Measurements from ENCODE around the gene ARHGEF1. TPM values are rescaled to one million over a fixed set of nuclear protein-coding genes. Genes with fewer than 3 reads are reported as not detected.

The ARHGEF1 gene
- total RNA-seq: 21.6 TPM in 2 replicates
- polyA plus RNA-seq: 23.9 and 32.2 TPM in 2 replicates
- polyA plus RNA-seq (2012): 34.0 and 53.6 TPM in 2 replicates
- polyA minus RNA-seq (ENCODE audit: low replicate concordance): 19.6 and 36.9 TPM in 2 replicates

GRCh38 chr19:41882568-41883462, at the start of gene ARHGEF1:
Gene ARHGEF1 (plus strand): TSS chr19:41883184. CDS start chr19:41888083, 4,899 bp downstream.
- Histone ChIP-seq H3K36me3 (ENCODE audit: control insufficient read depth, insufficient read depth, low read length) (no peaks in the 10 kb centered on the region), H3K4me1 (ENCODE audit: control insufficient read depth, extremely low read depth, insufficient read depth, low read length) (peaks cover 9% of the 10 kb centered on the region), H3K27me3 (ENCODE audit: control insufficient read depth, insufficient read depth, low read length) (no peaks in the 10 kb centered on the region), H2AFZ (ENCODE audit: low read length) (peak within 1 kb of the TSS; percentile 75), H3K27ac (ENCODE audit: insufficient read depth, low read length) (peak within 1 kb of the TSS; percentile 34), H3K9me3 (ENCODE audit: control insufficient read depth, insufficient read depth, low read depth, low read length) (no peaks in the 10 kb centered on the region), H3K9ac (ENCODE audit: insufficient read depth, low read length) (peak within 1 kb of the TSS; percentile 60), H4K20me1 (ENCODE audit: control insufficient read depth, extremely low read depth, insufficient read depth, low read length) (no peaks in the 10 kb centered on the region), H3K4me2 (ENCODE audit: extremely low read depth, insufficient read depth, low read length) (peak within 1 kb of the TSS; percentile 96), H3K4me3 (replicated peaks in 1 of 4; ENCODE audit: control extremely low read depth in 1 of 4, insufficient read depth in 1 of 4, low read depth in 3 of 4, low read length in 4 of 4) (peak within 1 kb of the TSS; percentile 94 to 97 (median 94)), H3K79me2 (ENCODE audit: control insufficient read depth, insufficient read depth, low read length) (peaks cover 30% of the 10 kb centered on the region)
- TF ChIP-seq EZH2 (IDR thresholded peaks at IDR 0.05; ENCODE audit: low read length, missing control alignments) (no peak), CTCF (conservative IDR thresholded peaks at IDR 0.05 in 1 of 2, IDR thresholded peaks at IDR 0.05 in 1 of 2; ENCODE audit: low read depth in 1 of 2, low read length in 2 of 2) (no peak)
- DNase-seq (ENCODE audit: low read depth in 2 of 2): peak; percentile 18 to 33

GRCh38 chr19:41837981-41838708, 44.8 kb upstream of the ARHGEF1 start:
- H3K9ac ChIP-seq (ENCODE audit: insufficient read depth, low read length): no peak overlapping the region
- no peaks in the 10 kb centered on the region for H3K4me1 ChIP-seq (ENCODE audit: control insufficient read depth, extremely low read depth, insufficient read depth, low read length)
- H3K9me3 ChIP-seq (ENCODE audit: control insufficient read depth, insufficient read depth, low read depth, low read length): no peaks in the 10 kb centered on the region
- H2AFZ ChIP-seq (ENCODE audit: low read length): no peak overlapping the region
- no peaks in the 10 kb centered on the region for H3K79me2 ChIP-seq (ENCODE audit: control insufficient read depth, insufficient read depth, low read length)
- no peak overlapping the region for H3K4me2 ChIP-seq (ENCODE audit: extremely low read depth, insufficient read depth, low read length)
- H4K20me1 ChIP-seq (ENCODE audit: control insufficient read depth, extremely low read depth, insufficient read depth, low read length): no peaks in the 10 kb centered on the region
- TF ChIP-seq EZH2 (IDR thresholded peaks at IDR 0.05; ENCODE audit: low read length, missing control alignments): no peak
- no peak for TF ChIP-seq CTCF (conservative IDR thresholded peaks at IDR 0.05 in 1 of 2, IDR thresholded peaks at IDR 0.05 in 1 of 2; ENCODE audit: low read depth in 1 of 2, low read length in 2 of 2)
- DNase-seq (ENCODE audit: low read depth in 2 of 2): no peak
- H3K27me3 ChIP-seq (ENCODE audit: control insufficient read depth, insufficient read depth, low read length): peaks cover 10% of the 10 kb centered on the region
- no peaks in the 10 kb centered on the region for H3K36me3 ChIP-seq (ENCODE audit: control insufficient read depth, insufficient read depth, low read length)
- no peak overlapping the region for H3K4me3 ChIP-seq (replicated peaks in 1 of 4; ENCODE audit: control extremely low read depth in 1 of 4, insufficient read depth in 1 of 4, low read depth in 3 of 4, low read length in 4 of 4)
- H3K27ac ChIP-seq (ENCODE audit: insufficient read depth, low read length): no peak overlapping the region

- no peak overlapping the region for H3K9ac ChIP-seq (ENCODE audit: insufficient read depth, low read length)
- H3K4me1 ChIP-seq (ENCODE audit: control insufficient read depth, extremely low read depth, insufficient read depth, low read length): no peaks in the 10 kb centered on the region
- H3K27ac ChIP-seq (ENCODE audit: insufficient read depth, low read length): no peak overlapping the region
- no peak overlapping the region for H2AFZ ChIP-seq (ENCODE audit: low read length)
- TF ChIP-seq CTCF (conservative IDR thresholded peaks at IDR 0.05 in 1 of 2, IDR thresholded peaks at IDR 0.05 in 1 of 2; ENCODE audit: low read depth in 1 of 2, low read length in 2 of 2) (no peak), EZH2 (IDR thresholded peaks at IDR 0.05; ENCODE audit: low read length, missing control alignments) (no peak)
- H4K20me1 ChIP-seq (ENCODE audit: control insufficient read depth, extremely low read depth, insufficient read depth, low read length): no peaks in the 10 kb centered on the region
- H3K36me3 ChIP-seq (ENCODE audit: control insufficient read depth, insufficient read depth, low read length): no peaks in the 10 kb centered on the region
- H3K9me3 ChIP-seq (ENCODE audit: control insufficient read depth, insufficient read depth, low read depth, low read length): no peaks in the 10 kb centered on the region
- peaks cover 10% of the 10 kb centered on the region for H3K27me3 ChIP-seq (ENCODE audit: control insufficient read depth, insufficient read depth, low read length)
- no peak overlapping the region for H3K4me3 ChIP-seq (replicated peaks in 1 of 4; ENCODE audit: control extremely low read depth in 1 of 4, insufficient read depth in 1 of 4, low read depth in 3 of 4, low read length in 4 of 4)
- no peak for DNase-seq (ENCODE audit: low read depth in 2 of 2)
- no peaks in the 10 kb centered on the region for H3K79me2 ChIP-seq (ENCODE audit: control insufficient read depth, insufficient read depth, low read length)
- no peak overlapping the region for H3K4me2 ChIP-seq (ENCODE audit: extremely low read depth, insufficient read depth, low read length)
These were observed 43.8 kb upstream of the ARHGEF1 start for GRCh38 chr19:41839211-41839610.
